HUES48 (cell line): ENCODE measurements around the gene TRIP10.
"Not testable (repeated sequence)": the region's sequence is repeated elsewhere in the genome, so short reads cannot be mapped to it uniquely, and the experiment has no call there.

ENCODE experiments used
- H3K27ac ChIP-seq: one replicate; pipeline ENCODE4 v1.7.0; 2013; ENCODE audit warnings: low read depth, low read length, inconsistent platforms
- H3K27me3 ChIP-seq: 2 replicates; pipeline ENCODE4 v1.6.1; 2013; ENCODE audit warnings: mild to moderate bottlenecking, low read length; ENCODE audit not compliant: control insufficient read depth, insufficient read depth
- H3K36me3 ChIP-seq: 2 replicates; pipeline ENCODE4 v1.6.1; 2013; ENCODE audit warnings: low read length; ENCODE audit not compliant: control insufficient read depth, insufficient read depth
- H3K4me1 ChIP-seq: 2 replicates; pipeline ENCODE4 v1.6.1; 2013; ENCODE audit warnings: mild to moderate bottlenecking, low read length; ENCODE audit not compliant: control insufficient read depth, insufficient read depth
- H3K4me3 ChIP-seq: 2 replicates; pipeline ENCODE4 v1.5.1; 2013; ENCODE audit warnings: mild to moderate bottlenecking, low read depth, low read length
- H3K9ac ChIP-seq: 2 replicates; pipeline ENCODE4 v1.6.1; 2013; ENCODE audit warnings: mild to moderate bottlenecking, low read depth, low read length, moderate library complexity
- H3K9me3 ChIP-seq: 2 replicates; pipeline ENCODE4 v1.6.1; 2013; ENCODE audit warnings: low read length; ENCODE audit not compliant: control insufficient read depth, insufficient read depth

TRIP10 gene

GRCh38 chr19:6744381-6745301 lies 5.2 kb downstream of the TRIP10 start:
- Histone ChIP-seq H3K9me3 (no peaks in the 10 kb centered on the region; the same call in 1 of the 2 replicates), H3K27ac (peak overlapping the region; percentile 44), H3K9ac (no peak overlapping the region), H3K27me3 (no peaks in the 10 kb centered on the region), H3K36me3 (peaks cover 70% of the 10 kb centered on the region), H3K4me3 (no peak overlapping the region), H3K4me1 (peaks cover 21% of the 10 kb centered on the region)

GRCh38 chr19:6745965-6746364 lies 6.5 kb downstream of the TRIP10 start:
- peaks cover 21% of the 10 kb centered on the region for H3K4me1 ChIP-seq
- H3K27me3 ChIP-seq, result no peaks in the 10 kb centered on the region
- no peaks in the 10 kb centered on the region; the same call in 1 of the 2 replicates for H3K9me3 ChIP-seq
- H3K4me3 ChIP-seq, result no peak overlapping the region
- no peak overlapping the region for H3K27ac ChIP-seq
- peaks cover 83% of the 10 kb centered on the region for H3K36me3 ChIP-seq
- H3K9ac ChIP-seq, result no peak overlapping the region

- H3K9me3 ChIP-seq, H3K27ac ChIP-seq, H3K27me3 ChIP-seq, H3K9ac ChIP-seq, H3K4me3 ChIP-seq: not testable (repeated sequence)
- H3K36me3 ChIP-seq, result peaks cover 85% of the 10 kb centered on the region
- H3K4me1 ChIP-seq, result peaks cover 14% of the 10 kb centered on the region
Observed at GRCh38 chr19:6748543-6748942, 9.1 kb downstream of the TRIP10 start.

GRCh38 chr19:6750062-6750461 lies 10.6 kb downstream of the TRIP10 start:
- Histone ChIP-seq H3K27me3 (no peaks in the 10 kb centered on the region), H3K4me3 (no peak overlapping the region), H3K4me1 (peaks cover 8% of the 10 kb centered on the region), H3K36me3 (peaks cover 70% of the 10 kb centered on the region), H3K9ac (no peak overlapping the region), H3K9me3 (no peaks in the 10 kb centered on the region; the same call in 1 of the 2 replicates), H3K27ac (no peak overlapping the region)

- no peak overlapping the region for H3K4me3 ChIP-seq
- H3K27me3 ChIP-seq, result no peaks in the 10 kb centered on the region
- no peaks in the 10 kb centered on the region; the same call in 1 of the 2 replicates for H3K9me3 ChIP-seq
- H3K4me1 ChIP-seq, result peaks cover 8% of the 10 kb centered on the region
- H3K27ac ChIP-seq, result no peak overlapping the region
- H3K9ac ChIP-seq, result no peak overlapping the region
- peaks cover 61% of the 10 kb centered on the region for H3K36me3 ChIP-seq
Observed at GRCh38 chr19:6751189-6751588, 11.7 kb downstream of the TRIP10 start.

GRCh38 chr19:6752256-6753177 lies 13.0 kb downstream of the TRIP10 start:
- Histone ChIP-seq H3K4me1 (peaks cover 8% of the 10 kb centered on the region), H3K9ac (peak overlapping the region; percentile 47), H3K4me3 (peak overlapping the region; percentile 62), H3K27me3 (no peaks in the 10 kb centered on the region), H3K27ac (peak overlapping the region; percentile 55), H3K9me3 (no peaks in the 10 kb centered on the region), H3K36me3 (peaks cover 50% of the 10 kb centered on the region)

GRCh38 chr19:6753178-6754031 lies 13.9 kb downstream of the TRIP10 start:
- H3K4me3 ChIP-seq, result peak overlapping the region; percentile 62
- H3K9ac ChIP-seq, result peak overlapping the region; percentile 47
- H3K4me1 ChIP-seq, result peaks cover 8% of the 10 kb centered on the region
- H3K27ac ChIP-seq, result peak overlapping the region; percentile 55
- H3K36me3 ChIP-seq, result peaks cover 41% of the 10 kb centered on the region
- no peaks in the 10 kb centered on the region for H3K27me3 ChIP-seq
- no peaks in the 10 kb centered on the region for H3K9me3 ChIP-seq

- Histone ChIP-seq H3K4me1 (peaks cover 8% of the 10 kb centered on the region), H3K4me3 (no peak overlapping the region), H3K27ac (no peak overlapping the region), H3K9ac (no peak overlapping the region), H3K9me3 (no peaks in the 10 kb centered on the region), H3K36me3 (peaks cover 34% of the 10 kb centered on the region), H3K27me3 (no peaks in the 10 kb centered on the region)
Observed at GRCh38 chr19:6754136-6754535, 14.7 kb downstream of the TRIP10 start.

GRCh38 chr19:6754653-6755463 lies 15.4 kb downstream of the TRIP10 start:
- Histone ChIP-seq H3K4me1 (peaks cover 8% of the 10 kb centered on the region), H3K9me3 (no peaks in the 10 kb centered on the region), H3K9ac (no peak overlapping the region), H3K27ac (no peak overlapping the region), H3K27me3 (no peaks in the 10 kb centered on the region), H3K4me3 (no peak overlapping the region), H3K36me3 (peaks cover 32% of the 10 kb centered on the region)

GRCh38 chr19:6760606-6761005 lies 21.1 kb downstream of the TRIP10 start:
- no peak overlapping the region for H3K4me3 ChIP-seq

More at GRCh38 chr19:6760606-6761005, 21.1 kb downstream of the TRIP10 start:
- Histone ChIP-seq H3K9me3 (no peaks in the 10 kb centered on the region), H3K9ac (no peak overlapping the region), H3K4me1 (peaks cover 2% of the 10 kb centered on the region), H3K36me3 (peaks cover 12% of the 10 kb centered on the region), H3K27me3 (no peaks in the 10 kb centered on the region), H3K27ac (no peak overlapping the region)
